ENCODE data around the gene SENP6.

SENP6 gene

GRCh38 chr6:75623491-75623890 is 21.8 kb downstream of the SENP6 start (continued):
- no peak for TF ChIP-seq ZNF169 (tag by site-specific recombination; IDR thresholded peaks at IDR 0.05)
- TF ChIP-seq ZNF544 (tag by site-specific recombination; IDR thresholded peaks at IDR 0.05): no peak
- no peak for TF ChIP-seq ZNF202 (tag by site-specific recombination; IDR thresholded peaks at IDR 0.05; ENCODE audit: borderline replicate concordance)
- TF ChIP-seq ZNF423 (tag by site-specific recombination; IDR thresholded peaks at IDR 0.05): no peak
- TF ChIP-seq, protein P1, sequence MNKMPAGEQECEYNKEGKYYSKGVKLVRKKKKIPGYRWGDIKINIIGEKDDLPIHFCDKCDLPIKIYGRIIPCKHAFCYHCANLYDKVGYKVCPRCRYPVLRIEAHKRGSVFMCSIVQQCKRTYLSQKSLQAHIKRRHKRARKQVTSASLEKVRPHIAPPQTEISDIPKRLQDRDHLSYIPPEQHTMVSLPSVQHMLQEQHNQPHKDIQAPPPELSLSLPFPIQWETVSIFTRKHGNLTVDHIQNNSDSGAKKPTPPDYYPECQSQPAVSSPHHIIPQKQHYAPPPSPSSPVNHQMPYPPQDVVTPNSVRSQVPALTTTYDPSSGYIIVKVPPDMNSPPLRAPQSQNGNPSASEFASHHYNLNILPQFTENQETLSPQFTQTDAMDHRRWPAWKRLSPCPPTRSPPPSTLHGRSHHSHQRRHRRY (tag by site-specific recombination; IDR thresholded peaks at IDR 0.05): no peak
- TF ChIP-seq ZFP41 (tag by site-specific recombination; IDR thresholded peaks at IDR 0.05; ENCODE audit: borderline replicate concordance): no peak
- TF ChIP-seq ZNF776 (tag by site-specific recombination; IDR thresholded peaks at IDR 0.05; ENCODE audit: borderline replicate concordance): no peak
- TF ChIP-seq ZSCAN5A (tag by site-specific recombination; IDR thresholded peaks at IDR 0.05): no peak
- no peak for TF ChIP-seq MZF1 (tag by site-specific recombination; IDR thresholded peaks at IDR 0.05; ENCODE audit: borderline replicate concordance)

DNA sequence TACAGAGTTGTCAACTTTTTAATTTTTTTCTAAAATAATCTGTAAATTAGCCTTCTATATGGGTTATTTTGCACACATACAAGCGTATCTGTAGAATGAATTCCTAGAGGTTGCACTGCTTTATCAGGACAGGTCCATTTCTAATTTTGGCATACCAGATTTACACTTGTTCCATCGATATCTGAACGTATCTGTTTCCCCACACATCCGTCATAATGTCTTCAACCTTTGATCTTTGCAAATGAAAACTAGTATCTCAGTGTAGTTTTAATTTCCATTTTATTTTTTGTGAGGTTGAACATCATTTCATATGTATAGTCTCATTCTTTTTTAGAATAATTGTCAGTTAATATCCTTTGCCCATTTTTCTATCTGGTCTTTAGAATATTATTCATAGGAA is 22.7 kb downstream of the SENP6 start:
- POLR2A ChIA-PET: interaction anchor here (0.5 kb wide), 1 partner anchor 40 kb away, joined by 4 read pairs; no protein-coding TSS in a partner anchor
- TF ChIP-seq, protein P2, sequence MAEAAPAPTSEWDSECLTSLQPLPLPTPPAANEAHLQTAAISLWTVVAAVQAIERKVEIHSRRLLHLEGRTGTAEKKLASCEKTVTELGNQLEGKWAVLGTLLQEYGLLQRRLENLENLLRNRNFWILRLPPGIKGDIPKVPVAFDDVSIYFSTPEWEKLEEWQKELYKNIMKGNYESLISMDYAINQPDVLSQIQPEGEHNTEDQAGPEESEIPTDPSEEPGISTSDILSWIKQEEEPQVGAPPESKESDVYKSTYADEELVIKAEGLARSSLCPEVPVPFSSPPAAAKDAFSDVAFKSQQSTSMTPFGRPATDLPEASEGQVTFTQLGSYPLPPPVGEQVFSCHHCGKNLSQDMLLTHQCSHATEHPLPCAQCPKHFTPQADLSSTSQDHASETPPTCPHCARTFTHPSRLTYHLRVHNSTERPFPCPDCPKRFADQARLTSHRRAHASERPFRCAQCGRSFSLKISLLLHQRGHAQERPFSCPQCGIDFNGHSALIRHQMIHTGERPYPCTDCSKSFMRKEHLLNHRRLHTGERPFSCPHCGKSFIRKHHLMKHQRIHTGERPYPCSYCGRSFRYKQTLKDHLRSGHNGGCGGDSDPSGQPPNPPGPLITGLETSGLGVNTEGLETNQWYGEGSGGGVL (tag by site-specific recombination; IDR thresholded peaks at IDR 0.05): no peak

DNA sequence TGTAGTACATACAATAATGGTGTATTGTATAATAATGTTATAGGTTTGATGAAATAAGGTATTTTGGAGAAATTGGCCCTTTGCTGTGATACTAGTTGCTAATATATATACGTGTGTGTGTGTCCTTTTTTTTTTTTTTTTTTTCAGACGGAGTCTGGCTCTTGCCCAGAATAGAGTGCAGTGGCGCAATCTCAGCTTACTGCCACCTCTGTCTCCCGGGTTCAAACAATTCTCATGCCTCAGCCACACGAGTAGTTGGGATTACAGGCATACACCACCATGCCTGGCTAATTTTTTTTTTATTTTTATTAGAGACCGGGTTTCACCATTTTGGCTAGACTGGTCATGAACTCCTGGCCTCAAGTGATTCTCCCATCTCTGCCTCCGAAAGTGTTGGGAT is 23.3 kb downstream of the SENP6 start:
- no peaks in the 10 kb centered on the region for H3K9me3 ChIP-seq (ENCODE audit: control insufficient read depth, insufficient read depth, low read depth, low read length)
- peaks cover 37 to 38% of the 10 kb centered on the region in 2 experiments for H3K36me3 ChIP-seq (ENCODE audit: control insufficient read depth in 2 of 2, insufficient read depth in 1 of 2, low read length in 2 of 2)
- peaks cover 15% of the 10 kb centered on the region for H3K4me1 ChIP-seq (ENCODE audit: control insufficient read depth, insufficient read depth, low read length)
- H3K27ac ChIP-seq (ENCODE audit: extremely low read depth, low read depth, low read length): no peak overlapping the region
- ChIA-PET POLR2A (interaction anchor here (0.5 kb wide), 1 partner anchor 39 kb away, joined by 4 read pairs; no protein-coding TSS in a partner anchor), CTCF (interaction anchor here (0.6 to 0.7 kb wide), 2 partner anchors 17 to 107 kb away, joined by 4 to 5 read pairs; no protein-coding TSS in a partner anchor)
- H3K4me3 ChIP-seq (ENCODE audit: low read depth, low read length): no peak overlapping the region
- no peak for TF ChIP-seq ZNF16 (tag by site-specific recombination; IDR thresholded peaks at IDR 0.05; ENCODE audit: low read depth)
- TF ChIP-seq GLIS1 (tag by site-specific recombination; IDR thresholded peaks at IDR 0.05): no peak
- TF ChIP-seq ZNF280C (tag by site-specific recombination; IDR thresholded peaks at IDR 0.05): no peak
- TF ChIP-seq, protein P3, sequence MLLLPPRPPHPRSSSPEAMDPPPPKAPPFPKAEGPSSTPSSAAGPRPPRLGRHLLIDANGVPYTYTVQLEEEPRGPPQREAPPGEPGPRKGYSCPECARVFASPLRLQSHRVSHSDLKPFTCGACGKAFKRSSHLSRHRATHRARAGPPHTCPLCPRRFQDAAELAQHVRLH (tag by site-specific recombination; IDR thresholded peaks at IDR 0.05): no peak
- TF ChIP-seq ZNF335 (tag by site-specific recombination; conservative IDR thresholded peaks at IDR 0.05): no peak
- TF ChIP-seq ZBTB20 (tag by site-specific recombination; IDR thresholded peaks at IDR 0.05): no peak
- no peak for TF ChIP-seq ZNF777 (tag by site-specific recombination; IDR thresholded peaks at IDR 0.05; ENCODE audit: borderline replicate concordance)
- no peak for TF ChIP-seq ZBTB7A (tag by site-specific recombination; IDR thresholded peaks at IDR 0.05; ENCODE audit: low read depth)
- TF ChIP-seq FEZF1 (tag by site-specific recombination; IDR thresholded peaks at IDR 0.05): no peak
- no peak for TF ChIP-seq ZNF114 (tag by site-specific recombination; IDR thresholded peaks at IDR 0.05)
- no peak for TF ChIP-seq ZNF626 (tag by site-specific recombination; IDR thresholded peaks at IDR 0.05)
- TF ChIP-seq ZNF600 (tag by site-specific recombination; IDR thresholded peaks at IDR 0.05): no peak

More for the DNA sequence above, 22.7 kb downstream of the SENP6 start:
- Histone ChIP-seq H3K4me1 (ENCODE audit: control insufficient read depth, insufficient read depth, low read length) (peaks cover 15% of the 10 kb centered on the region), H3K9me3 (ENCODE audit: control insufficient read depth, insufficient read depth, low read depth, low read length) (no peaks in the 10 kb centered on the region), H3K27ac (ENCODE audit: extremely low read depth, low read depth, low read length) (no peak overlapping the region), H3K36me3 (ENCODE audit: control insufficient read depth in 2 of 2, insufficient read depth in 1 of 2, low read length in 2 of 2) (peaks cover 37 to 38% of the 10 kb centered on the region in 2 experiments), H3K4me3 (ENCODE audit: low read depth, low read length) (no peak overlapping the region)
- CTCF ChIA-PET: interaction anchor here (0.6 kb wide), 1 partner anchor 106 kb away, joined by 4 read pairs; no protein-coding TSS in a partner anchor

Data from HEK293 (cell line).